ENCODE data around the gene PNO1.
A peak's percentile ranks its signal among the peaks of the same experiment; 100 is the strongest.

Gene PNO1

DNA sequence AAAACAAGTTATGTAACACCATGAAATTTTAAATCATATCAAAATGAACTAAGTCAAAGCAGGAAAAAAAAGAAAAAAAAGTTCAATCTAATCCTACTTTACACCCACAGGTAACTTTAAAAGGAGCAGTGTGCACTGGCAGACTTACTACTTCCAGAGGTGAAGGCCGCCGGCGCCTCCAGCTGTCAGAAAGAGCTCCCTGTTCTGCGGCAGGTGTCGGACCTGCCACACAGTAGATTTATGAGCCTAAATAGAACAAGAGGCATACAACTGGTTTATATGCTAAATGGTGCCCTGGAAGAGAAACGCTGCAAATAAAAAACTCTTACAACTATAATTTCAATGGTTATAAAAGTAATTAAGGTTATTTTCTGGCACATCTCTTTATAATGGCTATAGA, 23.1 kb upstream of the PNO1 start:
- FAIRE-seq, result no peak
- no peak for DNase-seq (ENCODE audit: insufficient read length, low spot score)
- no peak for TF ChIP-seq POLR2A (IDR thresholded peaks at IDR 0.05; ENCODE audit: low read depth, low read length)

DNA sequence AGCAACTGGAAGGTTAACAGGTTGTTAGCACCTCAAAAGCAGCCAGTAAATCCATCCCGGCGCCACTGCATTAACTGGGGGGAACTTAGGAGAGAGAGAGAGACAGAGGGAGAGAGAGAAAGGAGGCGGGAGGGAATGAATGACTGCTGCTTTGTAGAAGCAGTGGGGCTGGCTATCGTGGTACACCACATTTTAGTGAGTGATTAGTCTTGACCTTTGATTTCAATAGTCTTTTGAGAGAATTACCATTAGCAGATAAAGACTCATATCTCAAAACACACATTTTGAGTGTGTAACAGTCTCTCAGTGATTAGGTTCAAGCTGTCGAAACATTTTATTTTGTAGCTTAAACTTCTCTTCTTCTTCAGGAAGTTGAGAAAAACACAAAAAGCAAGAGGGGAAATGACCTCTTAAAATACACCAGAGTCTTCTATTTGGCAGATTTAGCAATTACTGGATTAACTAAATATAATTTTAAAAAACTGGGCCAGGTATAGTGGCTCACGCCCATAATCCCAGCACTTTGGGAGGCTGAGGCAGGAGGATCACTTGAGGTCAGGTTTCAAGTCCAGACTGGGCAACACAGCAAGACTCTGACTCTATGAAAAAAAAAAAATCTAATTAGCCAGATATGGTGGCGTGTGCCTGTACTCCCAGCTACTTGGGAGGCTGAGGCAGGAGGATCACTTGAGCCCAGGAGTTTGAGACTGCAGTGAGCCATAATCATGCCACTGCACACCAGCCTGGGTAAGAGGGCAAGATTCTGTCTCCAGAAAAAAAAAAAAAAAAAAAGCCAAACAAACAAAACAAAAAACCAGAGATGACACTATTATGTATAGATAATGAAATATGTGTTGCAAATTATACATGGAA, 22.0 kb upstream of the PNO1 start:
- DNase-seq (ENCODE audit: insufficient read length, low spot score), result no peak
- no peak for TF ChIP-seq POLR2A (IDR thresholded peaks at IDR 0.05; ENCODE audit: low read depth, low read length)
- no peak for FAIRE-seq

DNA sequence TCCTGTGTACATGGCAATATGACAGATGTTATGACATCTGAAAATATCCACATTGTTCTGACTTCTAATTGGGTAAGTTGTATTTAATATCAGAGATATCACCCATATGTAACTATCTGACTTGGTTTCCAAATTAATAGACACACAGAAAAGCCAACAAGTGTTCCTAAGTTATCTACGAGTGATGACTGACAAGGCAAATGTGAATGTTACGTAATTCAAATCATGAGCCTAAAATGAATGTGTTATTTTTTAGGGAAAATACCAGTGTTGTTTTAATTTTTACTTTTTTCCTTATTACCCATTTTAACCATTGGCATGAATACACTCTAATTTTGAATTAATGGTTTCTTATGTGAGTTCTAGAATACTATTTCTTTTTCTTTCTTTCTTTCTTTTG, 15.8 kb upstream of the PNO1 start:
- no peak for FAIRE-seq
- DNase-seq (ENCODE audit: insufficient read length, low spot score), result no peak
- TF ChIP-seq POLR2A (IDR thresholded peaks at IDR 0.05; ENCODE audit: low read depth, low read length), result no peak

DNA sequence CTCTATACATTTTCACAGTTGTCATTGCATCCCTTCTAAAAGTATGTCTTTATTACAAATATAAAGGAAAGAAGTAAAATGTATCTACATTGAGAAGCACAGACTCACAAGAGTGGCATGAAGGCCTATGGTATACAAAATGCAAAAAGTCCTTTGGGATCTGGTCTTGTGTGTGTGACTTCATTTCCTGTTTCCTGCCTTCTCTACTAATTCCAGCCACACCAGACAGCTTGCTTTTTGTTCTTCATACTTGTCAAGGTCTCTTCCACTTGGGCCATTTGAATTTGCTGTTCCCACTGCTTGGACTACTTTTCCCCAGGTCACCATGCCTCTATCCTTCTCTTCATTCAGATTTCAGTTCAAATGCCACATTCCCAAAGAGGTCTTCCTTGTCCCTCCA, 6.7 kb upstream of the PNO1 start:
- DNase-seq (ENCODE audit: insufficient read length, low spot score), result no peak
- FAIRE-seq, result peak; percentile 53

DNA sequence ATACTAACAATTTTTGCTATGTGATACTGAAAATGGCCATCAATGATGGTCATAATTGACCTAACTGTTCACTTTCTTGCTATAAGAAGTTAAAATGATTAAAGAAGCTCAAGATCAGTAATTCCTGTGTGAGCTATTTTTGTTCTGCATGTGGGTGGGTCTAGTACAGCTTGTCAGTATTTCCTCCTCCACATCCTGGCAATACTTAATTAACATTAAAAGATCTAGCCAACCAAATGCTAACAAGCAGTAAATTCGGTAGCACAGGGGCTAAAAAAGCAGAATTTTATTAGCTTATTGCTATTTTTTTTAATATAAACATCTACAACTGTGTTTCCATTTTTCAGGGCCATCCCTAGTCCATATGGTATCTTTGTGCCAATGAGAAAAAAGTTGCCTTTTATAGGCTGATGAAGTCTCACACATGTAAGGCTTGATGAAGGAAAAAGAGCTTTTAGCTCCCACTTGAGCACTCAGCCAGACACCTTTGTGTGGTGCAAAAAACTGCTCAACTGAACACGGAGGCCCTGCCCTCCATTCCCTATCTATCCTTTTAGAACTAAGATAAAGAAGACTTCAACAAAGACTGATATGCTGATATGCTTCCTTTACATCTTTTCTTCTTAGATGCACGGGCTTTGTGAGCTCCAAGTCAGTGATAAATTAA, 4.9 kb upstream of the PNO1 start:
- no peak for TF ChIP-seq POLR2A (IDR thresholded peaks at IDR 0.05; ENCODE audit: low read depth, low read length)
- no peak for FAIRE-seq
- no peak for DNase-seq (ENCODE audit: insufficient read length, low spot score)

More for the DNA sequence above, 6.7 kb upstream of the PNO1 start:
- TF ChIP-seq POLR2A (IDR thresholded peaks at IDR 0.05; ENCODE audit: low read depth, low read length), result no peak

DNA sequence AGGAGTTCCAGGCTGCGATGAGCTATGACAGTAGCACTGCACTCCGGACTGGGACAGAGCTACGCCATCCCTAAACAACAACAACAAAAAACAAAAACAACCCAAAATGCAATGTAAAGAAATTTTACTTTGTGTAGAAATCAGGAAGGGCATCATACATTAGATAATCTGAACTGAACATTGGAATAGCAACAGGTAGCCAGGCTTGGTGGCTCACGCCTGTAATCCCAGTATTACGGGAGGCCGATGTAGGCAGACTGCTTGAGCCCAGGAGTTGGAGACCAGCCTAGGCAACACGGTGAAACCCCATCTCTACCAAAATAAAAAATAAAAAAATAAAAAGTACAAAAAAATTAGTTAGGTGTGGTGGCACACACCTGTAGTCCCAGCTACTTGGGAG, 2.1 kb upstream of the PNO1 start:
- no peak for TF ChIP-seq POLR2A (IDR thresholded peaks at IDR 0.05; ENCODE audit: low read depth, low read length)
- FAIRE-seq, result no peak

DNA sequence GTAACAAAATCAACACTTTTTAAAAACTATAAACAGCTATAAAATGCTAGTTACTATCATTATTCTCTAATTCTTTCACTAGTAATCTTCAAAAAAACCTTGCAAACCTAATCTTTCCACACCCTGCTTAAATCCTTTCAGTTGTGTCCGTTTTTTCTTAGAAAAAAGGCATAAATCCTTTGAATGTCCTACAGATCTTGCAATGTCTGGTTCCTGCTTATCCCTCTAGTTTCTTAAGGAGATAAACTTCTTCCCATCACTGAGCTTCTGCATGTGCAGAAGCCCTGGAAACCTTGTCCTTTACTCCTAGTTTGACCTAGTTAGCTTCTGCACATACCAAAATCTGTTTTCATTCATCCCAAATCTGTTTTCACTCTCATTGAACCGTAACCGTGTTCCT, 1.3 kb upstream of the PNO1 start:
- TF ChIP-seq POLR2A (IDR thresholded peaks at IDR 0.05; ENCODE audit: low read depth, low read length), result no peak
- DNase-seq (ENCODE audit: insufficient read length, low spot score) (no peak), FAIRE-seq (no peak)

More for the DNA sequence above, 2.1 kb upstream of the PNO1 start:
- no peak for DNase-seq (ENCODE audit: insufficient read length, low spot score)

DNA sequence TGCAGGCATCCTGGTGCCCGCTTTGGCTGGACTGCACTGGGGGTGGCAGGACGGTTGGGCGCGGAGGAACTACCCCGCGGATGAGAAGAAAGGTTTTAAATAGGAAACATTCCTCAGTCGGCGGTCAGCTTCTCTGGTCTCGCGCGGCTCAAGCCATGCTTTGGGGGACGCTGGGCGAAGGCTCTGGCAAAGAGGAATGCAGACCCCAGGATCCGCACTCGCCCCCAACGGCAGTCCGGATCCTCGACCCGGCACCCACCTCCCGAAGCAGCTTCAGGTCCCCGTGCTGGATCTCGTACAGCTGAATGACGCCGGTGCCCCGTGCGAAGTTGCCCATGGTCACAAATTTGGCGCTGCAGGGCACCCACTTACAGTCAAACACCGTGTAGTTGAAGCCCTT, 686 bp upstream of the PNO1 start:
- peak; percentile 26 for DNase-seq (ENCODE audit: insufficient read length, low spot score)
- no peak for FAIRE-seq
- TF ChIP-seq POLR2A (IDR thresholded peaks at IDR 0.05; ENCODE audit: low read depth, low read length), result no peak

DNA sequence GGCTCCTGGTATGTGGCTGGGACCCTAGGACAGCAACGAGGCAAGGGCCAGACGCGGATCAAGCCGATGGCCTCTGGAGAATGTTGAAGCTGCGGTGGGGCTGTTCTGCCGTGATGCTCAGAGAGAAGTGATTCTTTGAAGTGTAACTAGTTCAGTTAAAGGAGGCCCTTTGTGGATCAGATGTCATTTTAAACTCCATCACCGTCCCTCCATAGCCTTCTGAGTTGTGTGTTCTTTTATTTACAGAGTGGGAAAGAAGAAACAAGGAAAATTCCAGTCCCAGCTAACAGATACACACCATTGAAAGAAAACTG, 403 bp downstream of the PNO1 start:
- TF ChIP-seq POLR2A (IDR thresholded peaks at IDR 0.05; ENCODE audit: low read depth, low read length), result no peak
- FAIRE-seq (no peak), DNase-seq (ENCODE audit: insufficient read length, low spot score) (no peak)

DNA sequence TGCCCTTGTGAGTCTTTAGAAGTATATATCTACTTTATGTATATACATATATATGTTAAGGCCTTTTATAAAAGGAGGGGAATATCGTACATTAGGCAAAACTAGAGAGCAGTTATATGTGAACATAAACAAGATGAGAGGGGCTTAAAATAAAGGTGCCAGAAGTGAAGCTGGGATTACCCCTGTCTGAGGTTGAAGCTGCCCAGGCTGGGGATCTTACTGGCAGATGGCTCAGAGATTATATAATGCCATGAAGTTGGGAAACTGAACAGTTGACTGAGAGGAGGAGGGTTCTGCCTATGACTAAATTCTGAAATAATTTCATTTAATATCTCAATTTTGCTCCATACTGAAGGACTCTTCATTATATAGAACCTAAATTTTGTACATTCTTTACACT, 6.0 kb downstream of the PNO1 start:
- TF ChIP-seq POLR2A (IDR thresholded peaks at IDR 0.05; ENCODE audit: low read depth, low read length), result no peak
- FAIRE-seq (no peak), DNase-seq (ENCODE audit: insufficient read length, low spot score) (no peak)

DNA sequence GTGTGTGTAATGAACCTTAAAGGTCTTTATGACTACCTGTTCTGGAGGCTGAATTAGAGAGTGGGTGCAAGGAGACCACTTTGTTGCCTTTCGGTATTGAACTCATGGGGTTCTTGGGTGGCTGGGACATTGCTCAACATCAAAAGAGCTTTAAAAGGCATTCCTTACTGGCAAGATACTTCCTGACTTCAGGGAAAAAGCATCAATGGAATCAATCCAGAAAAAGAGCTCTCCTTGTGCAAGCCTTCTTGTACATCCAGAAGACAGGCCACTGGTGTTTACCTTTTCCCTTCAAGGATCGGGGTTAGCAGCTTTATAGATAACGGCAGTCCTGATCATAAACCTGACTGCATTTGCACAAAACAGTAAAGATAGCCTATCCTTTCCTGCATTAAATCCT, 9.5 kb downstream of the PNO1 start:
- no peak for FAIRE-seq
- no peak for TF ChIP-seq POLR2A (IDR thresholded peaks at IDR 0.05; ENCODE audit: low read depth, low read length)

DNA sequence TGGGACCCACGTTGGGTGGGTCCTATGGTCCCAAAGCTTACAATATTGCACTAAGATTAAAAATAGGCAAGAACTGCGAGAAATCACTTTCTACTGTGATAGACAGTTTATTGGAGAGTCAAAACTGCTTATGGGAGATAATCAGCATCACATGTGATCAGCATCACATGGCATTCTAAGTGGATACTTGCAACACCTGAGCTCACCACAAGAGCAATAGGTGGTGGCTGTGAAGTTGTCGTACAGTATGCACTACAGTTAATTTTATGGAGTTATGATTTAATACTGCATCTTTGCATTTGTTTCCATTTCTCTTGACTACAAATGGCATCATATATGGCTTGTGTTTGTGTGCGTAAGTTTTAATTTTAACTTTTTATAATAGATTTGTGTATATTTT, 11.6 kb downstream of the PNO1 start:
- FAIRE-seq, result no peak
- TF ChIP-seq POLR2A (IDR thresholded peaks at IDR 0.05; ENCODE audit: low read depth, low read length), result no peak
- DNase-seq (ENCODE audit: insufficient read length, low spot score), result no peak

More for the DNA sequence above, 9.5 kb downstream of the PNO1 start:
- DNase-seq (ENCODE audit: insufficient read length, low spot score), result no peak

DNA sequence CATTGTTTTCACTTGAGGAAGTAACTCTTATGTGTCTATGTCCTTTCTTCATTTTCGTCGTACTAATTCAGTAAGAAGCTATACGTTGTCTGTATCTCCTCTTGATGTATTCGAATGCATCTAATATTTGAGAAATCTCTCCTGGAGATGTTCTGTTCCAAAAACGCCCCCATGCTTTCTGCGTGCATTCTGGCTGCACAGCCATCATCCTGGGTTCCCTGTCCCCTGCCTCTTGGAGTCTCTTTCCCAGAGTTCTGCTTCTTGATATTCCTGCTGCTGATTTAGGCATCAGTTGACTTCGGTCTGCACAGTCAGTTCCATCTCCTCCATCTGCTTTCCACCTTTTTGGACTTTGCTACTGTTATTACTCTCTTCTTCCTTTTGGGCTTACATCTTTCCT, 13.5 kb downstream of the PNO1 start:
- no peak for DNase-seq (ENCODE audit: insufficient read length, low spot score)
- no peak for TF ChIP-seq POLR2A (IDR thresholded peaks at IDR 0.05; ENCODE audit: low read depth, low read length)
- no peak for FAIRE-seq

DNA sequence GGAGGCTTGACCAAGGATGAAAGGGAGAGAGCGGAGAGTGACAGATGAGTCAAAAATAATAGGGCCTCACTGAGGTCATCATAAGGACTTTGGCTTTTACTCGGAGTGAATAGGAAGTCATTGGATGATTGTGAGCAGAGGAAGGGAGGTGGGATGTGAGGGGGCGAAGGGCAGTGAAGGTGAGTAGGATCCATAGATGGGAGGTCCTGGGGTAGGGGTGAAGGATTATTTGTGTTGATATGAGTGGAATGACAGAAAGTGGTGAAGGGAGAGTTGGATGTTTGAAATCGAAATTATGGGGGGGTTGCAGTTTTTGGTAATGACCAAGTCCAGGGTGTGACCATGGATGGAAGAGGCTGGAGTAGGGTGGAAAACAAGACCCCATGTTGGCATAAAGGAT, 14.0 kb downstream of the PNO1 start:
- no peak for DNase-seq (ENCODE audit: insufficient read length, low spot score)
- no peak for FAIRE-seq
- TF ChIP-seq POLR2A (IDR thresholded peaks at IDR 0.05; ENCODE audit: low read depth, low read length), result no peak

DNA sequence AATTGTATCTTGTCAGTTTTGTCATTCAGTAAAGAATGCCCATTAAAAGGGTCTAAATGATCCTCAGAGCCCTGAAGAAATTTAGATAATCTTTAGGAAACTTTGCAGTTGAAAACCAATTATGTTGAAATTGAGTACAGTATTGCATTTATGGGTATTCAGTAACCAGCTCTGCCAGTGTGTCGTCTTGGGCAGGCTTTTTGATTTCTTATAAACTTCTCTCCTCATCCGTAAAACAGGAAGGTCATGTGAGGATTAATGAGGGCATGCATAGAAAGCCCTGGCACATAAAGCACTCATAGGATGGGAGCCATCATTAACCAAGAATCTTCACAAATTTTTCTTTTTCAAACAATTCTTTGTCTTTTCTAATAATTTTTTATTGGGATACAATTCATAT, 14.8 kb downstream of the PNO1 start:
- DNase-seq (ENCODE audit: insufficient read length, low spot score), result no peak
- no peak for FAIRE-seq
- TF ChIP-seq POLR2A (IDR thresholded peaks at IDR 0.05; ENCODE audit: low read depth, low read length), result no peak

All from H54 (cell line).